H9 (cell line): ENCODE data around the gene RPLP1. TPM values are rescaled to one million over a fixed set of nuclear protein-coding genes. Genes with fewer than 3 reads are reported as not detected.

Experiments used
- DNase-seq: peaks from one replicate; pipeline ENCODE4 v3.0.0-alpha.2; 2017
- H2AFZ ChIP-seq: one replicate; pipeline ENCODE4 v1.6.1; 2013; ENCODE audit warnings: mild to moderate bottlenecking, low read length, control low read depth, moderate library complexity
- H2AK5ac ChIP-seq: 2 replicates; pipeline ENCODE4 v1.6.1; 2013; ENCODE audit warnings: low read length, control low read depth, mixed read lengths; ENCODE audit not compliant: insufficient read length
- H2BK120ac ChIP-seq: one replicate; pipeline ENCODE4 v1.6.1; 2013; ENCODE audit warnings: low read depth, mild to moderate bottlenecking, low read length, control low read depth, inconsistent platforms; ENCODE audit not compliant: poor library complexity, severe bottlenecking
- H2BK12ac ChIP-seq: 2 replicates; pipeline ENCODE4 v1.6.1; 2013; ENCODE audit warnings: low read length, control low read depth, mixed read lengths, low read depth; ENCODE audit not compliant: insufficient read length
- H2BK15ac ChIP-seq: 2 replicates; pipeline ENCODE4 v1.6.1; 2013; ENCODE audit warnings: low read depth, low read length, control low read depth
- H2BK20ac ChIP-seq: one replicate; pipeline ENCODE4 v1.6.1; 2013; ENCODE audit warnings: low read depth, mild to moderate bottlenecking, low read length, control low read depth, inconsistent platforms; ENCODE audit not compliant: poor library complexity, severe bottlenecking
- H2BK5ac ChIP-seq: 2 replicates; pipeline ENCODE4 v1.6.1; 2013; ENCODE audit warnings: low read length, control low read depth, mixed read lengths; ENCODE audit not compliant: insufficient read length
- H3K14ac ChIP-seq: 2 replicates; pipeline ENCODE4 v1.6.1; 2013; ENCODE audit warnings: low read length, control low read depth; ENCODE audit not compliant: insufficient read depth
- H3K18ac ChIP-seq: 2 replicates; pipeline ENCODE4 v1.6.1; 2013; ENCODE audit warnings: low read depth, mild to moderate bottlenecking, mixed read lengths, low read length, control low read depth; ENCODE audit not compliant: insufficient read length
- H3K23ac ChIP-seq: 2 replicates; pipeline ENCODE4 v1.6.1; 2013; ENCODE audit warnings: low read length, control low read depth, mixed read lengths, low read depth; ENCODE audit not compliant: insufficient read length
- H3K23me2 ChIP-seq: 2 replicates; pipeline ENCODE4 v1.6.1; 2013; ENCODE audit warnings: low read depth, mild to moderate bottlenecking, mixed read lengths, low read length, control low read depth; ENCODE audit not compliant: insufficient read length, poor library complexity, severe bottlenecking
- H3K27ac ChIP-seq: 2 replicates; pipeline ENCODE4 v1.5.1; 2013; ENCODE audit warnings: low read length, control low read depth, mixed read lengths, low read depth; ENCODE audit not compliant: insufficient read length
- H3K27me3 ChIP-seq: 2 replicates; pipeline ENCODE4 v1.6.1; 2013; ENCODE audit warnings: low read length, control low read depth, inconsistent platforms; ENCODE audit not compliant: insufficient read depth
- H3K4ac ChIP-seq: 2 replicates; pipeline ENCODE4 v1.6.1; 2013; ENCODE audit warnings: low read depth, mild to moderate bottlenecking, control low read depth, inconsistent platforms, low read length, moderate library complexity
- H3K4me1 ChIP-seq: 2 replicates; pipeline ENCODE4 v1.6.1; 2013; ENCODE audit warnings: low read length, control low read depth, inconsistent platforms; ENCODE audit not compliant: insufficient read depth
- H3K4me2 ChIP-seq: 2 replicates; pipeline ENCODE4 v1.6.1; 2013; ENCODE audit warnings: low read length, control low read depth, mixed read lengths; ENCODE audit not compliant: insufficient read length, insufficient read depth
- H3K56ac ChIP-seq: 2 replicates; pipeline ENCODE4 v1.6.1; 2013; ENCODE audit warnings: low read depth, mild to moderate bottlenecking, mixed read lengths, low read length, control low read depth; ENCODE audit not compliant: insufficient read length
- H3K79me1 ChIP-seq: 2 replicates; pipeline ENCODE4 v1.6.1; 2013; ENCODE audit warnings: low read depth, mild to moderate bottlenecking, moderate library complexity, low read length, control low read depth, inconsistent platforms; ENCODE audit not compliant: insufficient read depth, poor library complexity, severe bottlenecking
- H3K79me2 ChIP-seq: 2 replicates; pipeline ENCODE4 v1.6.1; 2013; ENCODE audit warnings: low read length, control low read depth, inconsistent platforms; ENCODE audit not compliant: insufficient read depth
- H3K9ac ChIP-seq: 2 replicates; pipeline ENCODE4 v1.6.1; 2013; ENCODE audit warnings: low read length, control low read depth, mixed read lengths; ENCODE audit not compliant: insufficient read length; ENCODE audit errors: extremely low read depth
- H3K9me3 ChIP-seq: one replicate; pipeline ENCODE4 v1.6.1; 2013; ENCODE audit warnings: low read depth, low read length, inconsistent platforms; ENCODE audit not compliant: control insufficient read depth
- H3T11ph ChIP-seq: one replicate; pipeline ENCODE4 v1.6.1; 2013; ENCODE audit warnings: mild to moderate bottlenecking, low read length, control low read depth, inconsistent platforms
- H4K20me1 ChIP-seq: one replicate; pipeline ENCODE4 v1.6.1; 2013; ENCODE audit not compliant: control insufficient read depth, insufficient read length, insufficient read depth
- H4K5ac ChIP-seq: 2 replicates; pipeline ENCODE4 v1.6.1; 2013; ENCODE audit warnings: low read depth, mild to moderate bottlenecking, mixed read lengths, low read length, control low read depth; ENCODE audit not compliant: insufficient read length
- H4K8ac ChIP-seq: replicated peaks from 2 replicates; pipeline ENCODE4 v1.6.1; 2013; ENCODE audit warnings: low read length, control low read depth, mixed read lengths, low read depth; ENCODE audit not compliant: insufficient read length
- H4K91ac ChIP-seq: 2 replicates; pipeline ENCODE4 v1.6.1; 2013; ENCODE audit warnings: low read depth, mild to moderate bottlenecking, moderate library complexity, mixed read lengths, low read length, control low read depth; ENCODE audit not compliant: insufficient read length
- H3K27ac Mint-ChIP-seq, 3 experiments: 2 replicates in 2 of 3; 3 replicates in 1 of 3; pipeline ENCODE4 v1.8.0; 2020 to 2021; ENCODE audit warnings: mixed read lengths in 3 of 3, mild to moderate bottlenecking in 1 of 3, moderate library complexity in 1 of 3
- H3K27me3 Mint-ChIP-seq: 2 replicates; pipeline ENCODE4 v1.8.0; 2021; ENCODE audit warnings: low read depth, mild to moderate bottlenecking, moderate library complexity, mixed read lengths
- H3K36me3 Mint-ChIP-seq, 3 experiments: 2 replicates in 2 of 3; 3 replicates in 1 of 3; pipeline ENCODE4 v1.8.0; 2020 to 2021; ENCODE audit warnings: low read depth in 3 of 3, mixed read lengths in 3 of 3; ENCODE audit not compliant: insufficient read depth in 1 of 3
- H3K4me1 Mint-ChIP-seq, 2 experiments: 2 replicates each; pipeline ENCODE4 v1.8.0; 2020; ENCODE audit warnings: mixed read lengths in 2 of 2
- H3K4me3 Mint-ChIP-seq, 2 experiments: 2 replicates in 1 of 2; 3 replicates in 1 of 2; pipeline ENCODE4 v1.8.0; 2020 to 2021; ENCODE audit warnings: mild to moderate bottlenecking in 2 of 2, mixed read lengths in 2 of 2, moderate library complexity in 1 of 2
- H3K9me3 Mint-ChIP-seq, 2 experiments: 2 replicates in 1 of 2; 3 replicates in 1 of 2; pipeline ENCODE4 v1.8.0; 2020; ENCODE audit warnings: mild to moderate bottlenecking in 2 of 2, mixed read lengths in 2 of 2, moderate library complexity in 1 of 2
- WGBS: extraction: QIAGEN DNeasy Blood & Tissue Kit; methylation state at CpG from one replicate; pipeline ENCODE4 v1.1.7; 2013; ENCODE audit warnings: missing lambda C conversion rate, low lambda C conversion rate, mixed read lengths; ENCODE audit not compliant: insufficient read length; ENCODE audit errors: extremely low coverage; 5-methylcytosine and 5-hydroxymethylcytosine counted together
- total RNA-seq: library from RNA; stranded (reverse); gene quantifications from 2 replicates; pipeline ENCODE4 v1.2.1, GENCODE V29; 2021
- TF ChIP-seq, protein P1 (sequence below): fragments of 200-600 bp; sonication (generic); conservative IDR thresholded peaks from 3 replicates; pipeline ENCODE4 v1.8.0; 2021; ENCODE audit warnings: antibody characterized with exemption, mild to moderate bottlenecking

The RPLP1 gene
- total RNA-seq, 1 experiment from 2014 or later = 1,715 TPM

DNA sequence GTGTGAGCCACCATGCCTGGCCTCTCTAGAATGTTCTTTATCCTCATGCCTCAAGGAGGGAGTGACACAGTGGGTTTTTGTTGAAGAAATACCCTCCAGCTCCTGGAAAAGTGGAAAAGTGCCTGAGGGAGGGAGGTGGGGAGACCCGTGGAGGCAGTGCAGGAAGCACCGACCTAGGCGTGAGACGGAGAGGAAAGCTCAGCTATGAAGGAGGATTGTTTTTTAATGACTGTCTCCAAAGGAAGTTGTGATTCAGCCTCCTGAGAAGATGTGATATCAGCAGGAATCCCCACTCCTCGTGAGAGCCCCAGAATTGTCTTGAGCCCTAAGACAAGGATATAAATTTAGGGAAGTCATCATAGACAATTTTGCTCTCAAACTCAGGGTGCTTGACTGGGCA lies 21.7 kb downstream of the RPLP1 start:
- H3K4me3 Mint-ChIP-seq = no peak overlapping the region
- H3K4me2 ChIP-seq = no peak overlapping the region
- H3K18ac ChIP-seq = no peak overlapping the region
- TF ChIP-seq, protein P1, sequence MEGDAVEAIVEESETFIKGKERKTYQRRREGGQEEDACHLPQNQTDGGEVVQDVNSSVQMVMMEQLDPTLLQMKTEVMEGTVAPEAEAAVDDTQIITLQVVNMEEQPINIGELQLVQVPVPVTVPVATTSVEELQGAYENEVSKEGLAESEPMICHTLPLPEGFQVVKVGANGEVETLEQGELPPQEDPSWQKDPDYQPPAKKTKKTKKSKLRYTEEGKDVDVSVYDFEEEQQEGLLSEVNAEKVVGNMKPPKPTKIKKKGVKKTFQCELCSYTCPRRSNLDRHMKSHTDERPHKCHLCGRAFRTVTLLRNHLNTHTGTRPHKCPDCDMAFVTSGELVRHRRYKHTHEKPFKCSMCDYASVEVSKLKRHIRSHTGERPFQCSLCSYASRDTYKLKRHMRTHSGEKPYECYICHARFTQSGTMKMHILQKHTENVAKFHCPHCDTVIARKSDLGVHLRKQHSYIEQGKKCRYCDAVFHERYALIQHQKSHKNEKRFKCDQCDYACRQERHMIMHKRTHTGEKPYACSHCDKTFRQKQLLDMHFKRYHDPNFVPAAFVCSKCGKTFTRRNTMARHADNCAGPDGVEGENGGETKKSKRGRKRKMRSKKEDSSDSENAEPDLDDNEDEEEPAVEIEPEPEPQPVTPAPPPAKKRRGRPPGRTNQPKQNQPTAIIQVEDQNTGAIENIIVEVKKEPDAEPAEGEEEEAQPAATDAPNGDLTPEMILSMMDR = no peak
- no peak overlapping the region for H3K23ac ChIP-seq
- no peaks in the 10 kb centered on the region for H3K79me2 ChIP-seq
- H2BK20ac ChIP-seq = no peak overlapping the region
- WGBS = no CpG with 5 or more reads among the region's 5 CpGs
- H3K4ac ChIP-seq = no peak overlapping the region
- peaks cover 0 to under 1% of the 10 kb centered on the region in 2 experiments; a peak in 1 of 5 replicates for H3K9me3 Mint-ChIP-seq
- no peaks in the 10 kb centered on the region for H3K27me3 ChIP-seq
- no peak for DNase-seq
- no peak overlapping the region for H4K5ac ChIP-seq
- H3K27ac ChIP-seq = no peak overlapping the region
- H3K27ac Mint-ChIP-seq = no peak overlapping the region
- H3K4me1 ChIP-seq = no peaks in the 10 kb centered on the region
- H3K4me1 Mint-ChIP-seq = no peaks in the 10 kb centered on the region
- no peak overlapping the region for H2BK12ac ChIP-seq
- no peak overlapping the region for H2BK120ac ChIP-seq
- no peaks in the 10 kb centered on the region for H3K79me1 ChIP-seq
- H4K20me1 ChIP-seq = no peaks in the 10 kb centered on the region
- no peaks in the 10 kb centered on the region; the same call in 1 of the 2 replicates for H3K27me3 Mint-ChIP-seq
- no peak overlapping the region for H4K91ac ChIP-seq
- no peak overlapping the region for H3K14ac ChIP-seq
- no peak overlapping the region for H3T11ph ChIP-seq
- H3K23me2 ChIP-seq = no peaks in the 10 kb centered on the region
- H3K56ac ChIP-seq = no peak overlapping the region
- H4K8ac ChIP-seq = no peak overlapping the region
- no peak overlapping the region for H2AK5ac ChIP-seq
- no peaks in the 10 kb centered on the region for H3K9me3 ChIP-seq
- no peak overlapping the region for H2AFZ ChIP-seq
- no peak overlapping the region for H2BK15ac ChIP-seq
- no peaks in the 10 kb centered on the region for H3K36me3 Mint-ChIP-seq
- H3K9ac ChIP-seq = no peak overlapping the region
- no peak overlapping the region for H2BK5ac ChIP-seq
